Activated CD4-positive, alpha-beta T cell treated with anti-CD3 and anti-CD28 coated beads, Interleukin-2, amount 10 ng/mL, durations not matched to agents 24 days and 14 days (primary cell): ENCODE measurements around the gene TRPM4. TPM values are rescaled to one million over a fixed set of nuclear protein-coding genes. Genes with fewer than 3 reads are reported as not detected.
"Not testable (repeated sequence)": the region's sequence is repeated elsewhere in the genome, so short reads cannot be mapped to it uniquely, and the experiment has no call there.

ENCODE experiments used
- DNase-seq: peaks from one replicate; pipeline ENCODE4 v3.0.0; 2022
- H3K27ac Mint-ChIP-seq: one replicate; pipeline ENCODE4 v1.8.0; 2022; ENCODE audit warnings: mild to moderate bottlenecking, mixed read lengths
- H3K27me3 Mint-ChIP-seq: one replicate; pipeline ENCODE4 v1.8.0; 2022; ENCODE audit warnings: mixed read lengths
- H3K36me3 Mint-ChIP-seq: one replicate; pipeline ENCODE4 v1.8.0; 2022; ENCODE audit warnings: low read depth, mild to moderate bottlenecking, mixed read lengths
- H3K4me1 Mint-ChIP-seq: one replicate; pipeline ENCODE4 v1.8.0; 2021; ENCODE audit warnings: mixed read lengths
- H3K4me3 Mint-ChIP-seq: one replicate; pipeline ENCODE4 v1.8.0; 2022; ENCODE audit warnings: mild to moderate bottlenecking, moderate library complexity, mixed read lengths
- H3K9me3 Mint-ChIP-seq: one replicate; pipeline ENCODE4 v1.8.0; 2021; ENCODE audit warnings: mixed read lengths
- intact Hi-C: fragments of 100-400 bp; cut with micrococcal nuclease; formaldehyde crosslinking; loops from one replicate; pipeline ENCODE4 v1.15.1; 2023
- total RNA-seq: library from RNA; stranded (reverse); gene quantifications from 2 replicates; pipeline ENCODE4 v1.2.3, GENCODE V29; 2022

TRPM4 gene
- total RNA-seq, 1 donor from 2014 or later = 1.4 TPM

GRCh38 chr19:49200238-49200862 lies 42.8 kb downstream of the TRPM4 start:
- Mint-ChIP-seq H3K9me3 (no peaks in the 10 kb centered on the region), H3K4me3 (no peak overlapping the region), H3K27me3 (peaks cover 3% of the 10 kb centered on the region), H3K27ac (no peak overlapping the region), H3K36me3 (no peaks in the 10 kb centered on the region), H3K4me1 (peaks cover 4% of the 10 kb centered on the region)
- DNase-seq = no peak
- intact Hi-C loops = no loop called here

GRCh38 chr19:49201042-49201441 lies 43.5 kb downstream of the TRPM4 start:
- Mint-ChIP-seq H3K36me3 (no peaks in the 10 kb centered on the region), H3K9me3 (no peaks in the 10 kb centered on the region), H3K27me3 (peaks cover 3% of the 10 kb centered on the region)

GRCh38 chr19:49205114-49205513 lies 47.5 kb downstream of the TRPM4 start:
- Mint-ChIP-seq H3K27me3 (peaks cover 3% of the 10 kb centered on the region), H3K36me3 (no peaks in the 10 kb centered on the region), H3K27ac (no peak overlapping the region), H3K9me3 (no peaks in the 10 kb centered on the region), H3K4me1 (peaks cover 5% of the 10 kb centered on the region), H3K4me3 (no peak overlapping the region)
- intact Hi-C loops = no loop called here
- DNase-seq = no peak

More at GRCh38 chr19:49201042-49201441, 43.5 kb downstream of the TRPM4 start:
- H3K4me3 Mint-ChIP-seq = no peak overlapping the region
- intact Hi-C loops = no loop called here
- no peak overlapping the region for H3K27ac Mint-ChIP-seq
- no peak for DNase-seq
- peaks cover 4% of the 10 kb centered on the region for H3K4me1 Mint-ChIP-seq

- H3K36me3 Mint-ChIP-seq, H3K27me3 Mint-ChIP-seq, DNase-seq, H3K4me3 Mint-ChIP-seq, intact Hi-C loops, H3K27ac Mint-ChIP-seq, H3K9me3 Mint-ChIP-seq: not testable (repeated sequence)
- peaks cover 11% of the 10 kb centered on the region for H3K4me1 Mint-ChIP-seq
Measured at GRCh38 chr19:49209502-49209901, 51.9 kb downstream of the TRPM4 start.

- H3K27me3 Mint-ChIP-seq = no peaks in the 10 kb centered on the region
- H3K27ac Mint-ChIP-seq = no peak overlapping the region
- H3K4me1 Mint-ChIP-seq = peaks cover 11% of the 10 kb centered on the region
- peak overlapping the region; percentile 75 for H3K4me3 Mint-ChIP-seq
- intact Hi-C loops = no loop called here
- H3K36me3 Mint-ChIP-seq = no peaks in the 10 kb centered on the region
- DNase-seq = peak; percentile 83
- H3K9me3 Mint-ChIP-seq = no peaks in the 10 kb centered on the region
Measured at GRCh38 chr19:49210108-49210900, 52.7 kb downstream of the TRPM4 start.

GRCh38 chr19:49210901-49211451 lies 53.4 kb downstream of the TRPM4 start:
- H3K27ac Mint-ChIP-seq = no peak overlapping the region
- intact Hi-C loops = no loop called here
- peaks cover 11% of the 10 kb centered on the region for H3K4me1 Mint-ChIP-seq
- DNase-seq = no peak
- no peaks in the 10 kb centered on the region for H3K9me3 Mint-ChIP-seq
- no peaks in the 10 kb centered on the region for H3K36me3 Mint-ChIP-seq
- H3K27me3 Mint-ChIP-seq = no peaks in the 10 kb centered on the region
- peak overlapping the region; percentile 75 for H3K4me3 Mint-ChIP-seq

- no peak for DNase-seq
- intact Hi-C loops = no loop called here
- Mint-ChIP-seq H3K4me3 (no peak overlapping the region), H3K4me1 (peaks cover 11% of the 10 kb centered on the region), H3K27ac (no peak overlapping the region), H3K9me3 (no peaks in the 10 kb centered on the region), H3K36me3 (no peaks in the 10 kb centered on the region), H3K27me3 (no peaks in the 10 kb centered on the region)
Measured at GRCh38 chr19:49212016-49212701, 54.6 kb downstream of the TRPM4 start.

- Mint-ChIP-seq H3K4me3 (no peak overlapping the region), H3K36me3 (no peaks in the 10 kb centered on the region), H3K4me1 (peaks cover 5% of the 10 kb centered on the region), H3K9me3 (no peaks in the 10 kb centered on the region), H3K27ac (no peak overlapping the region), H3K27me3 (no peaks in the 10 kb centered on the region)
- intact Hi-C loops = no loop called here
- DNase-seq = no peak
Measured at GRCh38 chr19:49213791-49214190, 56.2 kb downstream of the TRPM4 start.

- Mint-ChIP-seq H3K27ac (no peak overlapping the region), H3K36me3 (no peaks in the 10 kb centered on the region), H3K9me3 (no peaks in the 10 kb centered on the region), H3K4me1 (peaks cover 5% of the 10 kb centered on the region), H3K27me3 (no peaks in the 10 kb centered on the region), H3K4me3 (no peak overlapping the region)
- no peak for DNase-seq
- intact Hi-C loops = no loop called here
Measured at GRCh38 chr19:49214701-49215100, 57.1 kb downstream of the TRPM4 start.

- Mint-ChIP-seq H3K4me3 (no peak overlapping the region), H3K27me3 (no peaks in the 10 kb centered on the region), H3K36me3 (no peaks in the 10 kb centered on the region), H3K4me1 (peaks cover 2% of the 10 kb centered on the region), H3K9me3 (no peaks in the 10 kb centered on the region), H3K27ac (no peak overlapping the region)
- DNase-seq = no peak
- intact Hi-C loops = no loop called here
Measured at GRCh38 chr19:49216071-49216470, 58.5 kb downstream of the TRPM4 start.

GRCh38 chr19:49217382-49217781 lies 59.8 kb downstream of the TRPM4 start:
- H3K9me3 Mint-ChIP-seq = no peaks in the 10 kb centered on the region
- DNase-seq = no peak
- no peak overlapping the region for H3K4me3 Mint-ChIP-seq
- no peak overlapping the region for H3K27ac Mint-ChIP-seq
- H3K27me3 Mint-ChIP-seq = no peaks in the 10 kb centered on the region
- no peaks in the 10 kb centered on the region for H3K4me1 Mint-ChIP-seq
- no peaks in the 10 kb centered on the region for H3K36me3 Mint-ChIP-seq
- intact Hi-C loops = no loop called here

GRCh38 chr19:49222011-49222410 lies 64.4 kb downstream of the TRPM4 start:
- Mint-ChIP-seq H3K9me3 (no peaks in the 10 kb centered on the region), H3K27ac (no peak overlapping the region), H3K27me3 (peaks cover 4% of the 10 kb centered on the region), H3K36me3 (no peaks in the 10 kb centered on the region), H3K4me1 (peaks cover 6% of the 10 kb centered on the region), H3K4me3 (no peak overlapping the region)
- no peak for DNase-seq
- intact Hi-C loops = no loop called here

- H3K27ac Mint-ChIP-seq = no peak overlapping the region
Measured at GRCh38 chr19:49222528-49222927, 64.9 kb downstream of the TRPM4 start.

GRCh38 chr19:49223472-49223871 lies 65.9 kb downstream of the TRPM4 start:
- no peak overlapping the region for H3K4me3 Mint-ChIP-seq
- no peak overlapping the region for H3K27ac Mint-ChIP-seq
- H3K9me3 Mint-ChIP-seq = no peaks in the 10 kb centered on the region
- H3K36me3 Mint-ChIP-seq = no peaks in the 10 kb centered on the region
- intact Hi-C loops = no loop called here
- H3K4me1 Mint-ChIP-seq = peaks cover 6% of the 10 kb centered on the region
- no peak for DNase-seq
- peaks cover 7% of the 10 kb centered on the region for H3K27me3 Mint-ChIP-seq

More at GRCh38 chr19:49222528-49222927, 64.9 kb downstream of the TRPM4 start:
- peaks cover 4% of the 10 kb centered on the region for H3K27me3 Mint-ChIP-seq
- no peak for DNase-seq
- no peaks in the 10 kb centered on the region for H3K36me3 Mint-ChIP-seq
- H3K4me1 Mint-ChIP-seq = peaks cover 6% of the 10 kb centered on the region
- H3K4me3 Mint-ChIP-seq = no peak overlapping the region
- H3K9me3 Mint-ChIP-seq = no peaks in the 10 kb centered on the region
- intact Hi-C loops = no loop called here
